ENCODE measurements around the gene NCOR2.

Gene NCOR2

DNA sequence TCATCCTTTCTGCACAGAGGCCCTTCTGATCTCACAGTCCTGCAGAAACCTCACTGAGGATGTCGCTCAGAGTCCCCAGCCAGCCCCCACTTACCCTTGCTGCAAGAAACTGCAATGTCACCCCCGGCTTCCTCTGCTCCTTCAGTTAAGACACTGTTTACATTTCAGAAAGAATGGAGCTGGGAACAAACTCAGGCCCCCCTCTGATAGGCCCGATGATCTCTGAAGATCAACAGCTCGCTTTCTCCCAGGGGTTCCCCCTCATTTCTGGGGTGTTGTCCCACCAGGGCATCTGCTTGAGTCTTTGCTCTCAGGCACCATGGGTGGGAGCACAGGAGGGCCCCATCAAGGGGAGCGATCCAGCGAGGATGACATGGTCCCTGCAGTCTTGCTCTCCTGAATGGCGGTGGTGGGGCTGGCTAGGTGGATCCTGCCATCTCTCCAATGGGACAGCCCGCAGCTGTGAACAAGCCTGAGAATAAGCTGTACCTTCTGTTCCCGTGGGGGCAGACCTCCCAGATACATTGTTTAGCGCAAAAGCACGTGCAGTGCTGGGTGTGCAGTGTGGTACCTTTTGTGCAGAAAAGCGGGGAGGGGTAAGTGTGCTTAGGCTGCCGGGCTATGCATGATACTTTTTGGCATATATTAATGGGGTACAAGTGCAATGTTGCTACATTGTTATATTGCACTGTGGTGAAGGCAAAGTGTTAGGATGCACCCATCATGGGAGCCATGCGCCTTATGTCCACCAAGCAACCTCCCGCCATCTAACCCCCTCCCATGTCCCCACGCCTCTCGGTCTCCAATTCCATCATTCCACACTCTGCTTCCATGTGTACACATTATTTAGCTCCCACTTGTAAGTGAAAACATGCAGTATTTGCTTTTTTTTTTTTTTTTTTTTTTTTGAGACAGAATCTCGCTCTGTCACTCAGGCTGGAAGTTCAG is 6.7 kb upstream of the NCOR2 start:
- no peak for DNase-seq

DNA sequence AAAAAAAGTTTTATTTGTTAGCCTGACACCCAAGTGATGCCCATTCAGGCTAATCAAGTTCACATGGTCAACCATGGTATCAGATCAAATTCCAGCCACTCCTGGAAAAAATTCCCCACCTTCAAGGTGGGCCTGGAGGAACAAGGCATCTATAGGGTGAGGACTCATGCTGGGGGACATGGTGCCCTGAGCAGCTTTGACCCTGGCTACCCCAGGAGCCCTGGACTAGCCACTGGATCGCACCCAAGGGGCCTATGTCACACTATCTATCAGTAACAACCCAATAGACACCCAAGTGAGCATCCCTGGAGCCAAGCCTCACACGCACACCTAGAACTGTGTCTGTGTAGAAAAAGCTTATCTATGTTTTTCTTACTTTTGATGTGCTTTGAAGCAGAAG is 4.1 kb upstream of the NCOR2 start:
- no peak for DNase-seq

DNA sequence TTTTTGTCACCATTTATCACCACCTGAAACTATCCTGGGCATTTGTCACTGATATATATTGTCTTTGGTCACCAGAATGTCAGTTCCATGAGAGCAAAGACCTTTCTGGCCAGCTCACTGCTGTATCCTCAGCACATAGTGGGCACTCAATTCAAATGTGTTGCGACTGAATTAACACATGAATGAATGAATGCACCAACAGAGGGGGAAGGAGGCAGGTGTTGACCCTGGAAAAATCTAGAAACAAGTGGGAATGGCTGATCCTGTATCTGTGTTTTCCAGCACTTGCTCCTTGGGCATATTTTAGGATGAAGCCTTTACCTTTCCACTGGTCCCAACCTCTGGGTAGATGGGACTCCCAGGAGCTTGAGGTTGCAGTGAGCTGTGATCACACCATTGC is 3.4 kb upstream of the NCOR2 start:
- DNase-seq = no peak

DNA sequence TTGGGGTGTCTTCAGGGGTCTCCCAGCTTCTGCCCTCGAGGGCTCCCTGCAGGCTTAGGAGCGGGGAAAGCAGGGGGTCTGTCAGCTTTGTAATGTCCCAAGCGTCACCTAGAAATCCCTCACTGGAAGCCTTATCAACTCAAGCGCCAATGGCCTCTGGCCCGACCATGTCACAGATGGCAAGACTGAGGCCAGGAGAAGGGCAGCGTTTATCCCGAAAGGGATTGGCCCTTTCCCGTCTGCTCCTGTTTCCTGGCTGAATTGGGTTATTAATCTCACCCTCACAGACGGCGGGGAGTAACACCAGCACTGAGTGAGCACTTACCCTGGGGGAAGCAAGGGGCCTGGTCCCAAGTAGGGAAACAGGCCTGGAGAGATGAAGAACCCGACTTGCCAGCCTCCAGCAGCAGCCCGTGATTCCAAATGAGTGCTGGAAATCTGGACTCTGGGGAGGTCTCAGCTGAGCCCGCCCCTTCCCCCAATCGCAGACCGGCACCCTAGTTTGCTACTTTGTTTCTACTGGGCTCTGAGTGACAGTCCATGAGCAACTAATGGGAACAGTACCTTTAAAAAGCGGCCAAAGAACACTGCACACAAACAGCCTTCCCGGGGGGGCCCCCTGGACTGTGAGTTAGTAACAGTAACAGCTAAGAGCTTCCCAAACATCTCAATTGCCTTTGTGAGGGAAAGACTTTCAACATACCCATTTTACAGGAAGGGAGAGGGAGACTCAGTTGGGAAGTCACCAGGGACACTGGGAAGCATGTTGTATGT is 2.1 kb upstream of the NCOR2 start:
- no peak for DNase-seq

DNA sequence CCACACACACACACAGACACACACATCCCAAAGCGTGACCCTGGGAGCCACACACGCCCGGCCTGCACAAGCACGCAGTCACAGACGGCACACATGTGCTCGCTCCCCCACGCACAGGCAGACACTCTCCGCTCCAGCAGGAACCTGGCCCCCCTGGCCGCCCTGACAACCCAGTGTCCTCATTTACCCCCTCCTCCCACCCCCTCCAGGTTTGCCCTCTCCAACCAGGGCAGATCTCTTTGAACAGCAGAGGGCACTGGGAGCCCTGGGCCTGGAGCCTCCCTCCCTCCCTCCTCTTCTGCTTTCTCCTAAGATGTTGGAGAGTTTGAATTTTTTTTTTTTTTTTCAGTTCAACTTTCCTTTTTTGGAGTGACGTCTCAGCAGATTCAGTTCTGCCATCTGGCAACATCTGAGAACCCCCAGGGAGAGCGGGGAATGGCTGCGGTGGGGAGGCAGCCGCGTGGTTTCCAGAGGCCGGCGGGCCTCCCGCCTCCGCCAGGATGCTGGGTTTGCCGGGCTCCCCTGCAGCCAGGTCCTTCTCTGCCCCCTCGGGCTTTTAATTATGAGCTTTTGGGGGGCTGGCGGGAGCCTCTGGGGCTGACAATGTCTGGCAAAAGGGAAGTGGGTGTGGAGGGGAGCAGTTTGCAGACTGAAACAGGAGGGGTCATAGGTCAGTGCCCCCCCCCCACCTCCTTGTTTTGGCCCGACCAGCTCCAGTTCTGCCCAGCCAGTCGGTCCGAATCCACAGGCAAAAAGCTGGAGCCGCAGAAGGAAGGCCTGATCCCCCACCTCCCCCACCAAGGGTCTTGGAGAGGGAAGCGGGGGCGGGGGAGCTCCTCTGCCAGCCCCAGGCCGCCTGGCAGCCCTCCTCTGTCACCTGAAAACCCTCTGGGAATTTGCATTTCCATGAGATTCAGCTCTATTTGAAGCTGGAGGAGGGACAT is 1.3 kb upstream of the NCOR2 start:
- DNase-seq = peak in 1 of 2 donors; percentile 33

DNA sequence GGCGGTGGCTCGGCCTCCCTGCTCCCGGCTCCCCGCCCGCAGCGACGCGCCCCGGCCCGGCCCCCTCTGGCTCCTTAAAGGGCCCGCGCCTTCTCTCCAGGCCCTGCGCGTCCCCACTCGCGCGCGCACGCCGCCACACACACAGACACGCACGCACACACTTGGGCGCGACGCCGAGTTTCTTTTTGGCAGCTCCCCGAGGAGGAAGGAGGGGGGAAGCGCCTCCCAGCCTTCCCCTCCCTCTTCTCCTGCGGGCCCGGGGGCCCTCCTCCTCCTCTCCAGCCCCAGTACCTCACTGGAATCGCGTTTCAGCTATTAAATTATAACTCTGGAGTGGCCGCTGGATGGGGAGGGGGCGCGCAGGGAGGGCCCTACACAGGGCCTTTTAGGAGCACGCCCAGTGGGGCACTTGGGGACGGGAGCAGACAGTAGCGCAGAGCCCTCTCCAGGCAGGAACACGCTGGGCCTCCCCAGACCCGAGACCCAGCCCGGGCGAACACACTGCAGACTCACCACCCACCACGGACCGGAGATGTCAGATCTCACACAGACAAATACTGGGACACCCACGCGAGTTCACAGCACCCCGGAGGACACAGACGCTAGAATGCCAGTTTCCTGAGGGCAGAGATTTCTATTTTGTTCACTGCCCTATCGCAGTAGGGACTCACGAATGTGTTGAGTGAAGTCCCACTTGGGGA is 411 bp upstream of the NCOR2 start:
- peak; percentile 81 to 84 for DNase-seq

DNA sequence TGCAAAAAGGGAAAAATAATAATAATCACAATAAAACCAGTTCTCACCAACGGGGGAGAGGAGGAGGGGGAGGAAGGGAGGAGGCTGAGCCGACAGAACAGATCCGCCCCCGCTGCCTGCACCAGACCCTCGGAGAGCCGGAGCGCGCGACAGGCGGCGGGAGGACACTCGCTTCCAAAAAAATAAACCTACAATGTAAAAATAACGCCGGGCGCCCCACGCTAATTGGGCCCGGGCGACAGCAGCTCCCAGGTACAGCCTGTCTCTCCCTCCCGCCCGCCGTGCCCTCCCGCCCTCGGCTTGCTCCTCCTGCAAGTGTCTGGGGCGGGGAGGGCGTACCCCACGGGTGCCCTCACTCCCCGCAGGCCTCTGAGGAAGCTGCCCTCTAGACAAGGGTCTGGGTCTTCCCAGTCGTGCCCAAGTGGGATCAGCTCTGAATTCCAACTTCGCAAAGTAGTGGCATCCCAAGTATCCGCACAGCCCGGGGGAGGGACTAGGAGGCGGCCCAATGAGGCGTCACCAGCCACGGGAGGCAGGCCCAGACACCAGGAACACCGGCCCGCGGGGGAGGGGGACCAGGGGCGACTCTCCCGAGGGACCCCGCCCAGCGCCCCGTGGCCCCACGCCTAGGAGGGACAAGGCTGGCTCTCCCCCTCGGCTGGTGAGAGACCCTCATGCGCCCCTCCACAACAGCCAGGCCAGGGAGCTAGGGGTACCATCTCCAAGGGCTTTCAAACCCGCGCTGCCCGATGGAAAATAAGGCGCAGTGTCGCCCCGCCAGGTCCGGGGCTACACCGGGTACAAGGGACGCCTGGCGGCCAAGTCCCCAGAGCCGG is 1.0 kb downstream of the NCOR2 start:
- peak; percentile 67 to 70 for DNase-seq

DNA sequence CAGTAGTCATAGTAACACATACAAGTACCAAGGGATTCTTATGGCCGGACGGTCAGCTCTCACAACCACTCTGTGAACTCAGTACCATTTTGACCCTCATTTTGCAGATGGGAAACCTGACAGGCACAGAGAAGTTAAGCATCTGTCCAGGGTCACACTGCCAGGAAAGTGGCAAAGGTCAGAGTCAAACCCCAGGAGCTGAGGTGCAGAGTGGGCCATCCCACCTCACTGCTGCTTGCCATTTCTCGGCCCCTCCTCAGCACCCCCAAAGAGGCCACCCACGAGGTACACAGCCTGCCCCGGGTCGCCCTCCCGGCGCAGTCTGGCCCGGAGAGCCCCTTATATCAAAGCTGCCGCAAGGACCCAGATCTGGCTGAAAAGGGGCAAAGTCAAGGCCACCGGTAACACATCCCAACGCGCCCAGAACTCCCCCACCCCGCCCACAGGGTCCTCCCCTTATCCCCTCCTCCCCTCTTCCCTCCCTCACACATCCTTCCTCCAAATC is 1.7 kb downstream of the NCOR2 start:
- no peak for DNase-seq

DNA sequence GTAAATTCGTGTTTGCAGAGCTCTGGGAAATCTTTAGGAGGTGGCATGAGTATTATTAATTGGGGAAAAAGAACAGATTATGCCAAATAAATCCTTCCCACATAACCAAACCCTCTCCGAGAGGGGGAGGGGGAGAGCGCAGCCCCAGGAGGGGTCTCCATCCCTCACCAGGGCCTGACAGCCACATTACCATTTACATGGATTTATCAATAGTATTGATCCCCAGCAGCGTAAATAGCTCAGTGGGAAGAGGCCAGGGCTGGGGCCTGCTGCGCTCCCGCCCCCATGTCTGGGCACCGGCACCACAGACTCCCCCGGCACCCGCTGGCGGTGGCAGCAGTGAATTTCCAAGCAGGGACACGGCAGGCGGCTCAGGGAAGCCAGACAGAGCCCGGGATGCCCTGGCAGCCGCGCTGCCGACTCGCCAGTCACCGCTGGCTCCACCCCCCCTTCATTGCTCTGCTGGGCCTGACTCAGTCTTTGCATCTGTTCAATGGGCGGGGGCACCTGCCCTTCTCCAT is 2.4 kb downstream of the NCOR2 start:
- no peak for DNase-seq

DNA sequence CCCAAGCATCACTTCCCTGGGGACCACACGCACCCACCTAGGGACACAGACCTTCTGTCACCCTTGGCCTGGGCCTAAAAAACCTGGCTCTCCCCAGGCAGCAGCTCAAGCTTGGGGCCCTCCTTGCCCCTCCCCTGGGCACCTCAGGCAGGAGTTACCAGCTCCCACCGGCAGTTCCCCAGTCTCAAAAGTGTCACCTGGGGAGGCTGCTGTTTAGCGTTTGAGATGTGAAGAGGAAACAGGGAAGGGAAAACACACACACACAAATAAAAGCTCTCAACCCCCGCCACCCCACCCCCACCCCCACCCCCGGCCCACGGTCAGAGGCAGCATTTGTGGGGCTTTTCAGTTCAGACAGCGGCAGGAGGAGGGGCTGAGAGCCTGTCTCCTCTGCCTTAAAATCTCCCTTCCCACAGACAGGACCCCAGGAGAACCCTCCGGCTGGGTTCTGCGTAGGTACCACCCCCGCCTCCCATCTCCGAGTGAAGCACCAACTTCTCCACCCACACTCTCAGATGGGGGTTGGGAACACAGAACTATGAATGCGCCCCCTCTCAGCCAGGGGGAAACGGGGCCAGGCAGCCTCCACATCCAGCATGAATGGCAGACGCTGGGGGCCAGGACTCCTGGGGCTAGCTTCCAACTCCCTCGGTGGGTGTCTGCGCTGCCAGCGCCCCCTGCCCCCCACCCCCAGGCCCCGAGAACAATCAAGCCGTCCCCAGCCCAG is 3.0 kb downstream of the NCOR2 start:
- peak; percentile 26 to 34 for DNase-seq

DNA sequence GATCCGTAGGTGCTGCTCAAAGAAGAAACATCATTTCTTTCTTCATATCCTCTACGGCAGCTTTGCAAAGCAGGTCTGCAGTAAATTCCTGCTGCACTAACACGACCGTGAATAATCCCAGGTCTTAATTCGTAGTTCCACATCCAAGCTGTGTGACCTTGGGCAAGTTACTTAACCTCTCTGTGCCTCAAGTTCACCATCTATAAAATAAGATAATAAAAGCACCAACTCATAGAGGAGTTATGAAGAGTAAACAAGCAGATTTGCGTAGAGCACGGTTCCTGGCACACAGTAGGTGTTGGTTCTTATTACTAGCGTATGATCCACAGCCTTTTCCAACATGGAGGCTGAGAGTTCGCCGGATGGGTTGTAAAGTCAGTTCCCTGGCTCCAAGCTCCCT is 3.6 kb downstream of the NCOR2 start:
- no peak for DNase-seq

DNA sequence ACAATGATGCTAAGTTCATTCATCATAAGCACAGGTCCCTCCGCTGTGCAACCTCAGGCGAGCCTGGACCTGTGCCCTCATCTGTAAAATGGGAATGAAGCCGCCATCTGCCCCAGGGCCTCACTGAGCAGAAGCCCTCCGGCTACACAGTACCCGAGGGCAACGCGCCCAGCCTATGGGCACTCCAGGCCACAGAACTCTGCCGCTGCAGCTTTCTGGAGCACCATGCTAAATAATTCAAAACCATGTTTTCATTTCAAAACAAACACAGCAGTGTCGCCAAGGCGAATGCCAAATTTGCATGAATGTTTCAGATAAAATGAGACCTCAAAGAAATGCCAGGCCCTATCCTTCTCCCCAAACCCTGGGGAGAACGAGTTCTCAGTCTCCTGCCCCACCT is 4.0 kb downstream of the NCOR2 start:
- no peak for DNase-seq

DNA sequence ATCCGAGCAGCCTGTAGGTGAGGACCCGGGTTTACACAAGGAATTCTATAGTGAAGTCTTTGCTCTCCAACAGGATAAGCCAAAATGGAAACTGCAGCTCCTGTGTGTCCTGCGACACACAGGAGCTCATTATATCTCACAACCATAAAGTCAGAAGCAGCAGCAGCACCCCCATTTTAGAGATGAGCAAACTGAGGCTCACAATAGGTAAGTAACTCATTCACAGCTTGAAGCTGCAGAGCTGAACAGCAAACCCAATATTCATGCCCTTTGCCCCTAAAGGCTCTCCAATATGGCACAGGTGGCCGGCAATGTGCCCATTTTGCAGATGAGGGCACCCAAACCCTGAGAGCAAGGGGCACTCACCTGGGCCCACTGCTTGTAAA is 4.6 kb downstream of the NCOR2 start:
- no peak for DNase-seq

DNA sequence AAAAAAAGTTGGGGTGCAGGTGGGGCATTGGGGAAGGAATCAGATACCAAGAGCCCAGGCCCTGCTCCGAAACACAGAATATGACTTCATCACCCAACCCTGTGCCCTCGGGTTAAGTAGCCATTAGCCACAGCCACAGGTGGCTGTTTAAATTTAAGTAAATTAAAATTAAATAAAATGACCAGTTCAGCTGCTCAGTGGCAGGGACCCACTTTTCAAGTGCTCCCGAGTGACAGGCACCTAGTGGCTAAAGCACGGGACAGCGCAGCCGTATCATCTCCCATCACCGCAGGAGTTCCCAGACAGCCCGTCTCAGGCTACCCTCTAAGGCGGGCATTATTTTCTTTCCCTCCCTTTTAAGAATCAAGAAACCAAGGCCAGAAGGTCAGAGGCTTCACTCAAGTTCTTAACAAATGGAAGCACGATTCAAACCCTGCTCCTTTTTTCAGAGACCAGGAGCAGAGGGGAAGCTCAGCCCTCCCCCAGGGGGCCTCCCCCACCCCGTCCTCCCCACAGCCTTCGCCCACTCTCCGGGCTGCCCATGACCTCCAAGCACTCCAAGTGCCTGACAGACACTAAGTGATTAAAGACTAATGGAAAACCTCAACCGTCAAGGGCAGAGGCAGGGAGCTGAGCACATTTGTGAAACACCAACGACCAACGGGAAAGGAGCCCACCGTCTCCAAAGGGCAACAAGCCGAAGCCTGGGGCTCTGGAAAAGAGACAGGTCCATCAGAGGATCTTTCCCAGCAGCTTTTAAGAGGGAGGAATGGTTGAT is 5.2 kb downstream of the NCOR2 start:
- no peak for DNase-seq

DNA sequence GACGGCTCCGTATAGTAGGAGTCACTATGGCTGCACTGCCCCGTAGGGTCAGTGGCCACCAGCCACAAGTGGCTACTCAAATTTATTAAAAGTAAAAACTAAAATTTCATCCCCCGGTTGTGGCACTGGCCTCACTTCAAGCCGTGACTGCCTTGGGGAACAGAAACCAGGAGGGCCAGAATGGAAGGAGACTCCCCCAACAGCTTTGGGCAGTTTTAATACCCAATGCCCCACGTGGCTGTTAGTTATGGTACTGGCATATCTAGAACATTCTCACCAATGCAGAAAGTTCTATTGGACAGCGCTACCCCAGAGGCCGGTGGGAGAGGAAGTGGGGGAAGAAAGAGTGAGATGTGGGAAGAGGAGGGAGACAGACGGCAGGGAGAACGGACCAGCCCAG is 6.2 kb downstream of the NCOR2 start:
- DNase-seq = no peak

DNA sequence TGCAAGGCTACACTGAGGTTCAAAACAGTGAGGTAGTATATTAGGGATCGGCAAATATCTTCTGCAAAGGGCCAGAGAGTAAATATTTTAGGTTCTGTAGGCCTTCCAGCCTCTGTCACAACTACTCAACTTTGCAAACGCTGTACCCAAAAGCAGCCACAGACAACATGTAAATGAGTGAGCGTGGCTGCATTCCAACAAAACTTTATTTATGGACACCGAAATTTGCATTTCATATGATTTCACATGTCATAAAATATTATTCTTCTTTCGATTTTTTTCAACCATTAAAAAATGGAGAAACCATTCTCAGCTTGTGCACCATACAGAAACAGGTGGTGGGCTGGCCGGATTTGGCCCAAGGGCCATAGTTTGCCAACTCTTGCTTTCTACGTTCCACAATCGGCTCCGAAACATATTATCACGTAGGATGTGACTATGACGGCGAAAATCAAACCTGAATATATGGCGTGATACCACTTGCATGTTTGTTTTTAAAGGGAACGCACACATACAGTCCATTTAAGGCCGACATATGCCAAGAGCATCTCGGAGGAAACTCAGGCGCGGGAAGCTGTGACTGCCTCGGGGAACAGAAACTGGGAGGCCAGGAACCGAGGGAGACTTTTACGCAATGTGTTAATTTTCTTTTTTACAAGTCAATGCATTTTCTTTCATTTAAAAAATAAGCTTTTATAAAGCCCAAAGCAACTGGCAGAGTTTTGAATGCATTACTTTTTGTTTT is 7.1 kb downstream of the NCOR2 start:
- no peak for DNase-seq

DNA sequence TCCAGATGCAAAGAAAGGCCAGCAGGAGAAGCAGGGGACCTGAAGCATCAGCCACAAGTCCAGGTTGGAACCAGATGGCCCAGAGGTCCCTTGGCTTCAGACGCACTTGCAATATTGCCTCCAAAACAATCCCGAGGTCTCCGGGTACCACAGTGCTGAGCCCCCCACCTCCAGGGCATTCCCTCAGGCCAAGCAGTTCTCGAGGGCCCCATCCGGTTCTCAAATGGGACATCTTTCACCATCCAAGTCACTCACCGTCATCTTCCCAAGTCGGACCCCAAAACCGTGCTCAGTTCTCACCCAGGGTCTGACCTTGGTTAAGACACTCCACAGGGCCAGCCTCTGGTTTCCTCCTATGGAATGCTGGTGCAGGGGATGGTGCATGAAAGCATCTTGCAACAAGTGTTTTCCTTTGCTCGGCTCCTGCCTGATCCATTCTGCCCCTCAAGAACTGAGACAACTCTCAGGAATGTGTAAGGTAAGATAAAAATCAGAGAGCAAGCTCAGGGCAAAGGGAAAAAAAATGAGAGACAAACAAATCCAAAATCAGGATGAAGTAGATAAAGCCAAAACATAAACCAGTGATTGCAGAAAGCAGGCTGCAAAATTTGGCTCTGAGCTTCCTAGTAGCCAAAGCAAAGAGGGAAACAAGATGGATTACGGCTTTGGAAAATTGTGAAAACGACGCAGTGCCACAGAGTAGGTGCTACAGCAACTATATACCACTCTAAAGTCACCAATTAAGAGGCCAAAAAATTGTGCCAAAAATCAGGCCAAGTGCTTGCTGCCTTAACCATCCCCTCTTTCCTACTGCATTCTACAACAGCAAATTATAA is 8.0 kb downstream of the NCOR2 start:
- no peak for DNase-seq

DNA sequence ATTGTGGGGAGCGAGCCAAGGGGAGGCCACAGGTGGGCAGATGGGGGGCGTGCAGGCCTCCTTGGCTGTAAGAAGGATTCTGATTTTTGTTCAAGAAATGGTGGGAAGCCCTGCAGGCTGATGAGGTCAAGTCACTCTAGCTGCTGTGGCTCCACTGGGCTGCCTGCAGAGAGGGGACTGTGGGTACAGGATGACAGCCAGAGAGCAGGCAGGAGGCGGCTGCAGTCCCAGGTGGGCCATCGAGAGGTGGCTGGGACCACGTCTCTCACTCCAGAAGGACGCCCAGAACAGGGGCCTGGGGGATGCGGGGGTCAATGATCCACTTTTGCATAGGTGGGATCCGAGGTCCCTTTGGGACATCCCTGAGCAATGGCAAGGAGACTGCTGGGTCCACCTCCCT is 9.1 kb downstream of the NCOR2 start:
- DNase-seq = no peak
